HG03064 (cell line): ENCODE data around the gene CXXC5.

Source experiments
- ATAC-seq: cut with Tn5 transposase; IDR thresholded peaks from one replicate; pipeline ENCODE4 v1.9.1; 2021; ENCODE audit warnings: low read depth; ENCODE audit not compliant: unreplicated experiment

Gene CXXC5

GRCh38 chr5:139690803-139691629, 42.9 kb downstream of the CXXC5 start:
- ATAC-seq: no peak

GRCh38 chr5:139692148-139692547, 44.0 kb downstream of the CXXC5 start:
- ATAC-seq: no peak

- ATAC-seq: no peak
Measured at GRCh38 chr5:139692679-139693308, 44.6 kb downstream of the CXXC5 start.

DNA sequence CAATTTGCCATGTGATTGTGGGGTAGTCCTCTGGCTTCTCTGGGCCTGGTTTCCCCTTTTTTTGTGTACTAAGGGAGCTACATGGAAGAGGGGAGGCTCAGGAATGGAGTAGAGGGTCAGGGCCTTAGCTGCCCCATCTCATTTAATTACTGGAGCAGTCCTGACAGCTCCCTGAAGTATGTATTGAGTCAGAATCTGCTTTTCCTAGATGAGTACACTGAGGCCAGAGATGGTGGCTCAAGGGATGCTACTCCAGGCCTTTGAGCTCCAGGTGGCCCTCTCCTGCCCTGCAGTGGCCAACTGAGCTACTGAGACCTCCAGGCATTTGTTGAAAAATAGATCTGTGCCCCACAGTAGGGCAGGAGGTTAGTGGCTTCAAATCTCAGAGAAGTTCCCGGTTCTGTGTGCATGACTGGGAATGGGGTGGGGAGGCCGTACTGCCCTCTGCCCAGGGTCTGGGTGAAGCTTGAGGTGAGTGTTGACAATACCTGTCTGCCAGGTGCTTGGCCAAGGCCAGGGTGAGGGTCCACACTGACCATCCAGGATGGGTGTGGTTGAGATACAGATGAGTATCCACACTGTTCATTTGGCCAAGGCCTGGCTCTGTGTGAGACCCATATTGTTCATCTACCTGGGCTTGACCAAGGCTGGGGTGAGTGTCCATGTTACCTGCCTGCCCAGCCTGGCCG, 45.7 kb downstream of the CXXC5 start:
- no peak for ATAC-seq

GRCh38 chr5:139694556-139695177, 46.5 kb downstream of the CXXC5 start:
- no peak for ATAC-seq

GRCh38 chr5:139695178-139695573, 47.0 kb downstream of the CXXC5 start:
- ATAC-seq: no peak

DNA sequence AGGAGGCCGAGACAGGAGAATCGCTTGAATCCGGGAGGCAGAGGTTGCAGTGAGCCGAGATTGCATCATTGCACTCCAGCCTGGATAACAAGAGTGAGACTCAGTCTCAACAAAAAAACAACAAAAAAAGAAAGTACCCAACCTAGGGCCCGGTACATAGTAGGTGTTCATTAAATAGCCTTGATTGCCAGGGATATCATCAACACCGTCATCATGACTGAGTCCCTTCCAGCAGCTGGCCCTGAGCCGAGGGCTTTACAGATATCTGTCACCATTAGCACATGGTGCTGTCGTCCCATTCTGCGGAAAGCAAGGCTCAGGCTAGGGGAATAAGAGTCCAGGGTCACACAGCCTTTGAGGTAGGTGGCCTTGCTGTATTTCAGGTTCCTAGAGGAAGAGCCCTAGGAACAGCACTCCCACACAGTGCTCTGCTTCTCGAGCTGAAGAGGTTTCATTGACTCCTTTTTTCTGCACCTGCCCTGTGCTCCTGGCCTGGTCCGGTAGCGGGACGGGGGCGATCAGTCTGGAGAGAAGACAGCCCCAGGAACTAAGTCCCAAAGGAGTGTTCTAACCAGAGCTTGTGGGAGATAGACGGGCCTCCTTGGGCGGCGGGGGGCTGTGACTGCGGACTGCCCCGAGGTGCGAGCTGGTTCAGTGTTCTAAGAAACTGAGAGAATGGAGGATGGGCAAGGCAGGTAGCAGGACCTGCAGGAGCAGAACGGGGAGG, 48.2 kb downstream of the CXXC5 start:
- ATAC-seq: no peak

GRCh38 chr5:139696894-139697658, 48.9 kb downstream of the CXXC5 start:
- no peak for ATAC-seq

DNA sequence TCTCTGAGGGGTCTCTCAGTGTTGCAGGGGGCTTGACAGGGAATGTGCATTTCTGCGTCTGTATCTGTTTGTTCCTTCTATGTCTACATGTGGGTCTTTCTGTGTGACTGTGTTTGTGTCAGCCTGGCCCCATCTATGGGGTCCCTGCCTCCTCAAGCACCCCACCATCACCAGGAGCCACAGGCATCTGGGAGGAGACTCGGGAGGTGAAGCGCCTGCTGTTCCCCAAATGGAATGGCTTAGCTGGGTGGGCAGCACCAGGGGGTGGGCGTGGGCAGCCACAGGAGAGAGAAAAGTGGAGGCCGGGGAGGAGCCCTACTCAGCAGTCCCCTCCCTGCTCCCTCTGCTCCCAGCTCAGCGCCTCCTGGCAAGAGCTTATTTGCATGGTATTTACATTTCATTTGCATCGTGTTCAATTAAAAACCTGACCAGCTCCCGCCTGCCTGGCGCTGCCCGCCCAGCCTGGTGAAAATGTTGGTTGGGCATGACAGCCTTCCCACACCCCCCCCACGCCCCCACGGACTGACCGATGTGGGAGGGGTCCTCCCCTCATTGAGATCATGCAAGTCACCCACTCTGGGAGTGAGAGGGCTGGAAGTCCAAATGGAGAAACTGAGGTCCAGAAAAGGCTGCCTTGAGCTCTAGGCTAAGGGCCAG, 50.5 kb downstream of the CXXC5 start:
- no peak for ATAC-seq

GRCh38 chr5:139699351-139699750, 51.2 kb downstream of the CXXC5 start:
- no peak for ATAC-seq

DNA sequence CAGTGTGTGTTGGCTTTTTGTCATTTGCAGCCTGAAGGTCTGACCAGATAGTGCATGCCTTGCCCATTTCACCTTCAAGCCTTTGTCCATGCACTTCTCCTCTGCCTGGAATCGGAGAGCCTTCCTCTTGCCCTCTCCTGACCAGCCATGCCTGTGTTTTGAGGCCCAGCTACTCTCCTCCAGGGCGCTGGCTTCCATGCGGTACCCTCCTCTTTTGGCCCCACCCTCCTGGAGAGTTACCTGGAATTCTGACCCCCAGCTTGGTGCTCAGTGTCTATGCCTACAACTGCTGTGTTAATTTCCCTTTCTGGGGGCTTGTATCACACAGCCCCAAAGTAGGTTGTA, 52.5 kb downstream of the CXXC5 start:
- ATAC-seq: no peak

DNA sequence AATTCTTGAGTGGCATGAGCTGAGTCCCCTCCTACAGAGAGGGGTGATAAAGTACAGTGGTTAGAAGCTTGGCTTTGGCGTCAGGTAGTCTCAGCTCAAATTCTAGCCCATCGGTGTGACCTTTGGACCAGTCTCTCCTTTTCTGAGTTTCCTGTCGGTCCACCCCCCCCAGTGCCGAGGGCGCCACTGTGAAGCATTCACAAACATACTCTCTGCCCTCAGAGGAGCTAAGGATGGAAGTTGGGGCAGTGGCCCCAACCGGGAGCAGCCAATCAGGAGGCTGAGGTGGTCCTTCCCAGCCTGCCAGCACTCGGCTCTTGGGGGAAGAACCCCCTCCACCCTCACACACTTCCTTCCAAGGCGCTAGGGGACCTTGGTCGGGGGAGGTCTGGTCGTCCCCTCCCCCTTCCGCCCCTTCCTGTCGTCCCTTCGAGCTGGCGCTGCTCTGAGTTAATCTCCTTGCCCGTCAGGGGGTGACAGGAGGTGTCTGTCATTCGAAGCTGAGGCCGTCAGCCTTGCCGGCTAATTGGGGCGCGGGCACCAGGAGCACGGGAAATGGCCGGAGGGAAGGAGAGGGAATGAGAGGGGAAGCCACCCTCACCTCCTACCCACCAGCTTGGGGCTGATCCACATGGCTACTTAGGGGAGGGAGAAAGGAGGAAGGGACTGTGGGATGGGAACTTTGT, 53.0 kb downstream of the CXXC5 start:
- ATAC-seq: no peak

GRCh38 chr5:139702548-139702947, 54.4 kb downstream of the CXXC5 start:
- no peak for ATAC-seq

GRCh38 chr5:139704748-139705147, 56.6 kb downstream of the CXXC5 start:
- ATAC-seq: no peak

- ATAC-seq: no peak
Measured at GRCh38 chr5:139705191-139705590, 57.0 kb downstream of the CXXC5 start.

DNA sequence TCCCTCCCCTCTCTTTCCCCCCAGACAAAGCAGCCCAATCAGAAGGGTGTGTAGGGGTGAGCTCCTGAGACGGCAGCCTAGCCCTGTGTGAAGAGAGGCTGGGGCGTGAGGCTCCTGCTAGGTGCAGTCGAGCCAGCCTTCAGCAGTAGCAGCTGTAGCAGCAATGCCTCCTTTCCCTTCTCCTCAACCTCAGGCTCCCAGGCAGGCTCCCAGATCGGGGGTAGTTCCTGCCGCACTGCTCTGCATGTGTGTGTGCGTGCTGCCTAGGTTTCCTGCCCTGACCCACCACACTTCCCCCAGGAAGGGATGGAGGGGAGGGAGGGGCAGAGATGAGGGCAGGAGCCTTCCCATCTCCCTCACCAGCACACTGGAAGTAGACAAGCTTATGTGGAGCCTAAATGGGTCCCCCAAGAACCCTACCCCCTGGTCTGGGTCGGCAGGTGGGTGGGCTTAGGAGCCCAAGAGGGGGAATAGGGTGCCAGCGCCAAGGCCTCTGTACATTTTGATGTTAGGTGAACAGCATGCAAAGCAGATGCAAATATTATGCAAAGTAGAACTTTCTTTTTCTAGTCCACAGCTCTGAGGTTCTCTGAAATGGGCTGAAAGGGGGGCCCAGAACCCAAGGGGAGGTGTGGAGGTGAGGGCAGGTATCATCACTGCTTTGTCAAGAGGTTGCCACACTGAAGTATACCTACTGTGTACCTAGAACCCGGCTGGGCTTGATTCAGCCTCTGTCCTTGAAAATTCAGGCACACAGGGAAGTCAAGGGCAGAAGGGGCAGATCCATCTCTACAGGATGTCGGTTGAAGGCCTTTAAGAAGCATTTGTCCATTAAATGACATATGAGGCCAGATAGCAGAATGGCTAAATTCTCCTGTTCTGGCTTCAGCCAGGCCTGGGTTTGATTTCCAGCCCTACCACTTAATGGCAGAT, 57.8 kb downstream of the CXXC5 start:
- ATAC-seq: no peak

DNA sequence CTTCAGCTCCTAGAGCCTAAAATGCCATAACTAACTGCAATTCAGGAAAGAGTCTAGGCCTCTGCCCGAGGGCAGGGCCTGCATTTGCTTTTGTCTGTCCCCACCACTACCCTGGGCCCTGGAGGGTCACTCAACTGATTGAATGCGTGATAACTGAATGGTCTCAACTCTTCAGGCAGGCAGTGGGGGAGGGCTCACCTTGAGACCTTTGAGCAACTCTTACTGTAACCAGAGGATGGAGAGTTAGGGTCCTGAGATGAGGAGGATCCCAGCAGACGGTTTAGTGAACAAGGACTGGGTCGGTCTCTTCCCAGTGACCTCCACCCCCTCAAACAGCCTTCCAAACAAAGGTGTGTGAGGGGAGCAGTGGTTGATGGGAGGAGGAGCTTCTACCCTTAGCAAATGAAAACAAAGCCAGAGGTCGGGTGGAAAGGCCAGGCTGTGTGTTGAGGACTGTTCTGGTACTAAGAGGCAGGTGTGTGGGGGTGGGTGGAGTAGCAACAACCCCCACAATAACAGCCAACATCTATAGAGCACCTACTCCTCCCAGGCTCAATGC, 59.4 kb downstream of the CXXC5 start:
- no peak for ATAC-seq
